ENCODE data around the gene ZNF587.
A peak's percentile ranks its signal among the peaks of the same experiment; 100 is the strongest.
"Not testable (repeated sequence)": the region's sequence is repeated elsewhere in the genome, so short reads cannot be mapped to it uniquely, and the experiment has no call there.

The ZNF587 gene

GRCh38 chr19:57812226-57812625 lies 37.4 kb upstream of the ZNF587 start:
- peaks cover 38% of the 10 kb centered on the region for H3K36me3 ChIP-seq
- peak overlapping the region; percentile 90 for H3K27ac ChIP-seq
- H3K27me3 ChIP-seq, result no peaks in the 10 kb centered on the region

GRCh38 chr19:57812975-57813820 lies 36.5 kb upstream of the ZNF587 start:
- peak overlapping the region; percentile 90 for H3K27ac ChIP-seq
- H3K4me3 ChIP-seq (ENCODE audit: low read depth in 1 of 2, low read length in 1 of 2), result peak overlapping the region; percentile 82 to 96
- H3K4me1 ChIP-seq (ENCODE audit: control insufficient read depth in 1 of 2, insufficient read depth in 1 of 2, low read depth in 1 of 2, low read length in 1 of 2), result peaks cover 38 to 44% of the 10 kb centered on the region in 2 experiments
- not testable (repeated sequence) for H3K9me3 ChIP-seq, H3K27me3 ChIP-seq
- peaks cover 29% of the 10 kb centered on the region for H3K36me3 ChIP-seq

More at GRCh38 chr19:57812226-57812625, 37.4 kb upstream of the ZNF587 start:
- TF ChIP-seq CTCF (IDR thresholded peaks at IDR 0.05), result no peak
- Histone ChIP-seq H3K4me3 (ENCODE audit: low read depth in 1 of 2, low read length in 1 of 2) (peak overlapping the region; percentile 82 to 96), H3K4me1 (ENCODE audit: control insufficient read depth in 1 of 2, insufficient read depth in 1 of 2, low read depth in 1 of 2, low read length in 1 of 2) (peaks cover 42 to 49% of the 10 kb centered on the region in 2 experiments), H3K9me3 (no peaks in the 10 kb centered on the region)

- Histone ChIP-seq H3K27me3 (no peaks in the 10 kb centered on the region), H3K4me3 (ENCODE audit: low read depth in 1 of 2, low read length in 1 of 2) (peak overlapping the region; percentile 82 to 96), H3K27ac (peak overlapping the region; percentile 90), H3K4me1 (ENCODE audit: control insufficient read depth in 1 of 2, insufficient read depth in 1 of 2, low read depth in 1 of 2, low read length in 1 of 2) (peaks cover 45 to 51% of the 10 kb centered on the region in 2 experiments), H3K36me3 (peaks cover 23% of the 10 kb centered on the region), H3K9me3 (no peaks in the 10 kb centered on the region)
- no peak for TF ChIP-seq CTCF (IDR thresholded peaks at IDR 0.05)
Observed at GRCh38 chr19:57813919-57814504, 35.6 kb upstream of the ZNF587 start.

GRCh38 chr19:57814505-57815246 lies 35.0 kb upstream of the ZNF587 start, which contains the start of gene ZNF552:
Gene ZNF552 (minus strand): TSS chr19:57814913. CDS start chr19:57814743, 170 bp downstream.
- Histone ChIP-seq H3K9me3 (no peaks in the 10 kb centered on the region), H3K4me1 (ENCODE audit: control insufficient read depth in 1 of 2, insufficient read depth in 1 of 2, low read depth in 1 of 2, low read length in 1 of 2) (peaks cover 49 to 55% of the 10 kb centered on the region in 2 experiments), H3K4me3 (ENCODE audit: low read depth in 1 of 2, low read length in 1 of 2) (peak within 1 kb of the TSS; percentile 82 to 96), H3K27me3 (no peaks in the 10 kb centered on the region), H3K36me3 (peaks cover 16% of the 10 kb centered on the region), H3K27ac (peak within 1 kb of the TSS; percentile 90)
- TF ChIP-seq CTCF (IDR thresholded peaks at IDR 0.05), result no peak

GRCh38 chr19:57815247-57816075 lies 34.2 kb upstream of the ZNF587 start:
- H3K27ac ChIP-seq, result peak overlapping the region; percentile 90
- no peaks in the 10 kb centered on the region for H3K9me3 ChIP-seq
- H3K4me1 ChIP-seq (ENCODE audit: control insufficient read depth in 1 of 2, insufficient read depth in 1 of 2, low read depth in 1 of 2, low read length in 1 of 2), result peaks cover 53 to 61% of the 10 kb centered on the region in 2 experiments
- peak overlapping the region; percentile 82 to 96 for H3K4me3 ChIP-seq (ENCODE audit: low read depth in 1 of 2, low read length in 1 of 2)
- no peak for TF ChIP-seq CTCF (IDR thresholded peaks at IDR 0.05)
- no peaks in the 10 kb centered on the region for H3K27me3 ChIP-seq
- peaks cover 8% of the 10 kb centered on the region for H3K36me3 ChIP-seq
